NB4 (cell line): ENCODE results near the gene ADGRG4.

Experiments
- DNase-seq: peaks from one replicate; pipeline ENCODE4 v3.0.0; 2010; ENCODE audit warnings: low read depth
- H3K4me3 ChIP-seq: one replicate; pipeline ENCODE4 v1.5.1; 2011; ENCODE audit warnings: mild to moderate bottlenecking, low read depth, low read length, moderate library complexity
- CTCF ChIP-seq: IDR thresholded peaks from one replicate; pipeline ENCODE4 v1.5.1; 2012; ENCODE audit warnings: low read depth, low read length
- MAX ChIP-seq: IDR thresholded peaks from 2 replicates; pipeline ENCODE4 v1.6.1; 2011; ENCODE audit warnings: low read depth, low read length
- MYC ChIP-seq: IDR thresholded peaks from 2 replicates; pipeline ENCODE4 v1.6.1; 2011; ENCODE audit warnings: low read depth, low read length
- POLR2A ChIP-seq: IDR thresholded peaks from 2 replicates; pipeline ENCODE4 v1.6.1; 2011; ENCODE audit warnings: mild to moderate bottlenecking; ENCODE audit not compliant: insufficient read length; ENCODE audit errors: extremely low read depth

The ADGRG4 gene

GRCh38 chrX:136386173-136386572, 85.4 kb downstream of the ADGRG4 start:
- TF ChIP-seq MAX, result no peak
- no peak for TF ChIP-seq CTCF
- no peak for TF ChIP-seq POLR2A
- no peak for TF ChIP-seq MYC
- no peak for DNase-seq
- no peak overlapping the region for H3K4me3 ChIP-seq

GRCh38 chrX:136386826-136387225, 86.1 kb downstream of the ADGRG4 start:
- TF ChIP-seq MAX, result no peak
- DNase-seq, result no peak
- no peak overlapping the region for H3K4me3 ChIP-seq

GRCh38 chrX:136387951-136388502, 87.3 kb downstream of the ADGRG4 start:
- no peak overlapping the region for H3K4me3 ChIP-seq

GRCh38 chrX:136390921-136391320, 90.2 kb downstream of the ADGRG4 start:
- no peak for DNase-seq
- H3K4me3 ChIP-seq, result no peak overlapping the region
- no peak for TF ChIP-seq MYC
- no peak for TF ChIP-seq CTCF
- no peak for TF ChIP-seq POLR2A
- TF ChIP-seq MAX, result no peak

More at GRCh38 chrX:136387951-136388502, 87.3 kb downstream of the ADGRG4 start:
- DNase-seq, result no peak
- TF ChIP-seq MYC (no peak), CTCF (no peak), MAX (no peak), POLR2A (no peak)

GRCh38 chrX:136395271-136395670, 94.5 kb downstream of the ADGRG4 start:
- no peak overlapping the region for H3K4me3 ChIP-seq
- TF ChIP-seq MAX, result no peak
- TF ChIP-seq MYC, result no peak
- no peak for TF ChIP-seq CTCF
- TF ChIP-seq POLR2A, result no peak
- no peak for DNase-seq

- H3K4me3 ChIP-seq, result no peak overlapping the region
- peak; percentile 2 for DNase-seq
- TF ChIP-seq MAX (no peak), POLR2A (no peak), MYC (no peak), CTCF (no peak)
Measured at GRCh38 chrX:136397001-136397400, 96.2 kb downstream of the ADGRG4 start.
